ENCODE measurements around the gene ADAM8. TPM values are rescaled to one million over a fixed set of nuclear protein-coding genes. Genes with fewer than 3 reads are reported as not detected.

ADAM8 gene
- total RNA-seq, 4 donors from 2014 or later, result 2.3 to 21.3 (median 13.7) TPM

- WGBS, 2 donors (ENCODE audit: low coverage in 1 of 2), result 90 to 93% methylated on average over 10 to 31 of the region's 38 CpGs
- TF ChIP-seq POLR2AphosphoS5 (IDR thresholded peaks at IDR 0.05), result no peak
- no peak for TF ChIP-seq POLR2A (IDR thresholded peaks at IDR 0.05)
- no peak for TF ChIP-seq EP300 (IDR thresholded peaks at IDR 0.05; ENCODE audit: low read depth)
- TF ChIP-seq, protein P1, sequence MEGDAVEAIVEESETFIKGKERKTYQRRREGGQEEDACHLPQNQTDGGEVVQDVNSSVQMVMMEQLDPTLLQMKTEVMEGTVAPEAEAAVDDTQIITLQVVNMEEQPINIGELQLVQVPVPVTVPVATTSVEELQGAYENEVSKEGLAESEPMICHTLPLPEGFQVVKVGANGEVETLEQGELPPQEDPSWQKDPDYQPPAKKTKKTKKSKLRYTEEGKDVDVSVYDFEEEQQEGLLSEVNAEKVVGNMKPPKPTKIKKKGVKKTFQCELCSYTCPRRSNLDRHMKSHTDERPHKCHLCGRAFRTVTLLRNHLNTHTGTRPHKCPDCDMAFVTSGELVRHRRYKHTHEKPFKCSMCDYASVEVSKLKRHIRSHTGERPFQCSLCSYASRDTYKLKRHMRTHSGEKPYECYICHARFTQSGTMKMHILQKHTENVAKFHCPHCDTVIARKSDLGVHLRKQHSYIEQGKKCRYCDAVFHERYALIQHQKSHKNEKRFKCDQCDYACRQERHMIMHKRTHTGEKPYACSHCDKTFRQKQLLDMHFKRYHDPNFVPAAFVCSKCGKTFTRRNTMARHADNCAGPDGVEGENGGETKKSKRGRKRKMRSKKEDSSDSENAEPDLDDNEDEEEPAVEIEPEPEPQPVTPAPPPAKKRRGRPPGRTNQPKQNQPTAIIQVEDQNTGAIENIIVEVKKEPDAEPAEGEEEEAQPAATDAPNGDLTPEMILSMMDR (IDR thresholded peaks at IDR 0.05), result no peak
These were observed 5.1 kb upstream of the ADAM8 start for GRCh38 chr10:133281628-133282372.

DNA sequence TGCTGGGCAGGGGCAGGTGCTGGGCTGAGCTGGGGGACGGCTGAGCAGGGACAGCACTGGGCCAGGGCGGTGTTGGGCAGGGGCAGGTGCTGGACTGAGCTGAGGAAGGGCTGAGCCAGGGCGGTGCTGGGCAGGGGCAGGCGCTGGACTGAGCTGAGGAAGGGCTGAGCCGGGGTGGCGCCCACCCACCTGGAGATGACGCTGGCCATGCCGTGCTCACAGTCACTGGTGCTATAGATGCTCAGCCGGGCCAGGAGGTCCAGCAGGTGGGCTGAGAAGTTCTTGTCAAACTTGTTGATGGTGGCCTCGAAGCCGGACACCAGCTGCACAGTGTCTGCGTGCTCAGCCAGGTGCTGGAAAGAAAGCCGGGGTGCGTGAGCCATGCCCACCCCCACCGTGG is 4.4 kb upstream of the ADAM8 start:
- peaks cover 0 to 19% (median 15%) of the 10 kb centered on the region in 4 donors for H3K4me1 ChIP-seq
- peaks cover 14% of the 10 kb centered on the region for H3K27me3 ChIP-seq
- intact Hi-C loops (cut with DNase I; ENCODE audit: low total_unique reads) (no loop called here), in situ Hi-C loops (cut with MboI; ENCODE audit: low pct_ligation_motif_present in 1 of 4, low pct_unique_long_range_greater_than_20kb in 1 of 4, low sequenced_read_pairs in 3 of 4) (no loop called here)
- H3K9me3 ChIP-seq, result no peaks in the 10 kb centered on the region
- H3K27ac ChIP-seq, result no peak overlapping the region
- no peak for DNase-seq
- WGBS, 2 donors (ENCODE audit: low coverage in 1 of 2), result 81 to 92% methylated on average over 3 to 13 of the region's 15 CpGs
- no peak overlapping the region for H3K4me3 ChIP-seq
- TF ChIP-seq POLR2AphosphoS5 (IDR thresholded peaks at IDR 0.05), result no peak
- TF ChIP-seq POLR2A (IDR thresholded peaks at IDR 0.05), result no peak
- no peak for TF ChIP-seq EP300 (IDR thresholded peaks at IDR 0.05; ENCODE audit: low read depth)
- TF ChIP-seq, protein P1 (IDR thresholded peaks at IDR 0.05), result no peak
- H3K36me3 ChIP-seq, result peaks cover 0 to 49% (median 24%) of the 10 kb centered on the region in 4 donors

More at GRCh38 chr10:133281628-133282372, 5.1 kb upstream of the ADAM8 start:
- in situ Hi-C loops (cut with MboI; ENCODE audit: low pct_ligation_motif_present in 1 of 4, low pct_unique_long_range_greater_than_20kb in 1 of 4, low sequenced_read_pairs in 3 of 4), result no loop called here
- intact Hi-C loops (cut with DNase I; ENCODE audit: low total_unique reads), result no loop called here
- Histone ChIP-seq H3K27me3 (peaks cover 7% of the 10 kb centered on the region), H3K4me3 (no peak overlapping the region), H3K9me3 (no peaks in the 10 kb centered on the region), H3K27ac (no peak overlapping the region), H3K36me3 (peaks cover 0 to 56% (median 27%) of the 10 kb centered on the region in 4 donors), H3K4me1 (peaks cover 0 to 13% (median 12%) of the 10 kb centered on the region in 4 donors)
- DNase-seq, result no peak

DNA sequence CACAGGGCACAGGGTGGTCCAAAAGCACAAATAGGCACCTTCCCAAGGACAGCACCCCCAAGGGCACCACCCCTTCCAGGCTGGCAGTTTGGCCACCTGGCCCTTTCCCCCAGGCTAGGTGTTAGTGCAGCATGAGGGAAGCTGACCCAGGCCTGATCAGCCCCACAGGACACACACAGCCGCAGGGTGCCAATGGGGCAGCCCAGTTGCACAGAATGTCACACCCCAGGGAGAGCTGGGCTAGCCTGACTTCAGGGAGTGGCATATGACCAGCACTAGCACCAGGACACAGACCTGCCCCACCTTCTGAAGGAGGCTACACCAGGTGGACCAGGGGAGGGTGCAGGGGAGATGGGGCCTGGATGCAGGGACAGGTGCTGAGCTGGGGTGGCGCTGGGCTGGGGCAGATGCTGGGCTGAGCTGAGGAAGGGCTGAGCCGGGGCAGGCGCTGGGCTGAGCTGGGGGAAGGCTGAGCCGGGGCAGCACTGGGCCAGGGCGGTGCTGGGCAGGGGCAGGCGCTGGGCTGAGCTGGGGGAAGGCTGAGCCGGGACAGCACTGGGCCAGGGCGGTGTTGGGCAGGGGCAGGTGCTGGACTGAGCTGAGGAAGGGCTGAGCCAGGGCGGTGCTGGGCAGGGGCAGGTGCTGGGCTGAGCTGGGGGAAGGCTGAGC is 3.9 kb upstream of the ADAM8 start:
- WGBS, 2 donors (ENCODE audit: low coverage in 1 of 2), result 84 to 92% methylated on average over 6 to 10 of the region's 10 CpGs
- Histone ChIP-seq H3K27me3 (peaks cover 20% of the 10 kb centered on the region), H3K36me3 (peaks cover 0 to 45% (median 23%) of the 10 kb centered on the region in 4 donors), H3K4me1 (peaks cover 0 to 21% (median 15%) of the 10 kb centered on the region in 4 donors), H3K9me3 (no peaks in the 10 kb centered on the region), H3K27ac (no peak overlapping the region), H3K4me3 (no peak overlapping the region)
- intact Hi-C loops (cut with DNase I; ENCODE audit: low total_unique reads), result no loop called here
- in situ Hi-C loops (cut with MboI; ENCODE audit: low pct_ligation_motif_present in 1 of 4, low pct_unique_long_range_greater_than_20kb in 1 of 4, low sequenced_read_pairs in 3 of 4), result no loop called here
- TF ChIP-seq POLR2AphosphoS5 (IDR thresholded peaks at IDR 0.05) (no peak), POLR2A (IDR thresholded peaks at IDR 0.05) (no peak), EP300 (IDR thresholded peaks at IDR 0.05; ENCODE audit: low read depth) (no peak)
- TF ChIP-seq, protein P1 (IDR thresholded peaks at IDR 0.05), result no peak
- DNase-seq, result no peak
